CD4-positive, alpha-beta T cell (primary cell): ENCODE measurements around the gene NKAIN2. TPM values are rescaled to one million over a fixed set of nuclear protein-coding genes. Genes with fewer than 3 reads are reported as not detected.

Experiments used
- ATAC-seq: fragments of 200-7000 bp; cut with Tn5 transposase; one replicate; pipeline ENCODE4 v1.10.0; 2022; ENCODE audit warnings: mild to moderate bottlenecking; ENCODE audit not compliant: poor library complexity
- CTCF ChIA-PET: fragments of 350-600 bp; sonication (Branson Sonifier 250); formaldehyde crosslinking; loops from one replicate; lab custom pipeline; 2021; ENCODE audit warnings: antibody characterized with exemption, inconsistent platforms; lab: Charles Lee
- POLR2A ChIA-PET: fragments of 350-600 bp; sonication (Branson Sonifier 250); formaldehyde crosslinking; loops from one replicate; lab custom pipeline; 2021; ENCODE audit warnings: antibody characterized with exemption, inconsistent platforms; lab: Charles Lee
- DNase-seq, 14 experiments: peaks; one replicate each; pipeline ENCODE4 v3.0.0-alpha.2; 2013 to 2020; ENCODE audit warnings: mixed read lengths in 2 of 14
- H3K27ac ChIP-seq, 2 donors: one replicate each; pipeline versions ENCODE4 v1.5.1 to v1.7.0; 2013; ENCODE audit warnings: low read length in 2 of 2, low read depth in 1 of 2, mild to moderate bottlenecking in 1 of 2
- H3K27me3 ChIP-seq, 2 experiments: 1 replicate in 1 of 2; 2 replicates in 1 of 2; pipeline versions ENCODE4 v1.6.1 to v1.7.0; 2013; ENCODE audit warnings: low read length in 2 of 2, control low read depth in 1 of 2, mild to moderate bottlenecking in 1 of 2, moderate library complexity in 1 of 2; ENCODE audit not compliant: insufficient read depth in 2 of 2, control insufficient read depth in 1 of 2
- H3K36me3 ChIP-seq: one replicate; pipeline ENCODE4 v1.6.1; 2013; ENCODE audit warnings: low read length, control low read depth; ENCODE audit not compliant: insufficient read depth
- H3K4me1 ChIP-seq: one replicate; pipeline ENCODE4 v1.6.1; 2013; ENCODE audit warnings: low read length, control low read depth; ENCODE audit not compliant: insufficient read depth
- H3K4me3 ChIP-seq: one replicate; pipeline ENCODE4 v1.5.1; 2013; ENCODE audit warnings: mild to moderate bottlenecking, low read length, moderate library complexity
- H3K9me3 ChIP-seq, 2 experiments: 1 replicate in 1 of 2; 2 replicates in 1 of 2; pipeline versions ENCODE4 v1.6.1 to v1.7.0; 2013; ENCODE audit warnings: low read length in 2 of 2, mild to moderate bottlenecking in 2 of 2, control low read depth in 1 of 2, moderate library complexity in 1 of 2; ENCODE audit not compliant: control insufficient read depth in 1 of 2, insufficient read depth in 1 of 2
- H3K27ac Mint-ChIP-seq: one replicate; pipeline ENCODE4 v1.8.0; 2020; ENCODE audit warnings: mixed read lengths
- H3K27me3 Mint-ChIP-seq: one replicate; pipeline ENCODE4 v1.8.0; 2021; ENCODE audit warnings: mixed read lengths
- H3K36me3 Mint-ChIP-seq: one replicate; pipeline ENCODE4 v1.8.0; 2021; ENCODE audit warnings: low read depth, mixed read lengths
- H3K4me1 Mint-ChIP-seq: one replicate; pipeline ENCODE4 v1.8.0; 2021; ENCODE audit warnings: low read depth, mixed read lengths
- H3K4me3 Mint-ChIP-seq: one replicate; pipeline ENCODE4 v1.8.0; 2020; ENCODE audit warnings: mild to moderate bottlenecking, mixed read lengths
- H3K9me3 Mint-ChIP-seq: one replicate; pipeline ENCODE4 v1.8.0; 2020; ENCODE audit warnings: mixed read lengths
- intact Hi-C, 2 experiments: fragments of 100-400 bp; cut with DNase I in 1 of 2; cut with micrococcal nuclease in 1 of 2; formaldehyde crosslinking; loops; one replicate each; pipeline versions ENCODE4 v1.15.1 to v1.9.0; 2023 to 2025; cut with DNase I, micrococcal nuclease
- total RNA-seq, 174 experiments: library from RNA in 2 of 174; stranded (reverse) in 2 of 174; gene quantifications; one replicate each; pipeline ENCODE4 v1.2.3 and lab custom pipeline; 2021 to 2026
- TF ChIP-seq, protein P1 (sequence below): fragments of 200-600 bp; IDR thresholded peaks from one replicate; pipeline ENCODE4 v1.8.0; 2022; ENCODE audit warnings: antibody characterized with exemption, mild to moderate bottlenecking

The NKAIN2 gene
- total RNA-seq, 2 experiments from 2014 or later: not detected

DNA sequence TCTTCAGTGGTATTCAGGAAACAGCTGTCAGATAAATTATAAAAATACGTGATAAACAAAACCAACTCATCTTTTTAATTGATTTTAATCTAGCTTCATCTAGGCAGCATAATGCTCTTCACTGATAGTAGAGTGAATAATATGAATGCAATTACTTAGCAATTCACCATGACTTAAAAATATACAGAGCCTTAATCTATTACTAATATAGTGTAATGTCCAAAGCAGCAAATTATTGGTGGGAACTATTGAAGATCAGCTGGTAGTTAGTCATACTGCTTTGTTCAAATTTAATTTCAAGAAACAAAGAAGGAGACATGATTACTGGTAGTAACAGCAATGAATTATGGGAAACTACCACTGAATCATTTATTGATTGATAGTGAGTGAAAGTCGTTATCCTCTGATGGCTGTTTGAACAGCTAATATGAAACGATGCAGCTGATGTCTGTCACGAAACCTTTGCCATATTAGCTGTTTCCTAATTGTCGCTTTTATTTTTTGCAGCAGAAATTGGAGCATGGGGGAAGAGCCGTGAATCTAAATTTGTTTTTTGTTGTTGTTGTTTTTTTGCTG is 99.2 kb downstream of the NKAIN2 start:
- intact Hi-C loops: no loop called here
- H3K9me3 ChIP-seq: peaks cover 0 to 4% of the 10 kb centered on the region in 2 experiments
- Mint-ChIP-seq H3K27me3 (no peaks in the 10 kb centered on the region), H3K36me3 (no peaks in the 10 kb centered on the region), H3K27ac (no peak overlapping the region), H3K9me3 (no peaks in the 10 kb centered on the region), H3K4me3 (no peak overlapping the region), H3K4me1 (no peaks in the 10 kb centered on the region)
- CTCF ChIA-PET: no interaction called here
- H3K27me3 ChIP-seq: no peaks in the 10 kb centered on the region
- POLR2A ChIA-PET: no interaction called here
- TF ChIP-seq, protein P1, sequence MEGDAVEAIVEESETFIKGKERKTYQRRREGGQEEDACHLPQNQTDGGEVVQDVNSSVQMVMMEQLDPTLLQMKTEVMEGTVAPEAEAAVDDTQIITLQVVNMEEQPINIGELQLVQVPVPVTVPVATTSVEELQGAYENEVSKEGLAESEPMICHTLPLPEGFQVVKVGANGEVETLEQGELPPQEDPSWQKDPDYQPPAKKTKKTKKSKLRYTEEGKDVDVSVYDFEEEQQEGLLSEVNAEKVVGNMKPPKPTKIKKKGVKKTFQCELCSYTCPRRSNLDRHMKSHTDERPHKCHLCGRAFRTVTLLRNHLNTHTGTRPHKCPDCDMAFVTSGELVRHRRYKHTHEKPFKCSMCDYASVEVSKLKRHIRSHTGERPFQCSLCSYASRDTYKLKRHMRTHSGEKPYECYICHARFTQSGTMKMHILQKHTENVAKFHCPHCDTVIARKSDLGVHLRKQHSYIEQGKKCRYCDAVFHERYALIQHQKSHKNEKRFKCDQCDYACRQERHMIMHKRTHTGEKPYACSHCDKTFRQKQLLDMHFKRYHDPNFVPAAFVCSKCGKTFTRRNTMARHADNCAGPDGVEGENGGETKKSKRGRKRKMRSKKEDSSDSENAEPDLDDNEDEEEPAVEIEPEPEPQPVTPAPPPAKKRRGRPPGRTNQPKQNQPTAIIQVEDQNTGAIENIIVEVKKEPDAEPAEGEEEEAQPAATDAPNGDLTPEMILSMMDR: no peak
- no peaks in the 10 kb centered on the region for H3K36me3 ChIP-seq
- no peak overlapping the region for H3K4me3 ChIP-seq
- ATAC-seq (no peak), DNase-seq (no peak)
- no peak overlapping the region for H3K27ac ChIP-seq
- no peaks in the 10 kb centered on the region for H3K4me1 ChIP-seq

DNA sequence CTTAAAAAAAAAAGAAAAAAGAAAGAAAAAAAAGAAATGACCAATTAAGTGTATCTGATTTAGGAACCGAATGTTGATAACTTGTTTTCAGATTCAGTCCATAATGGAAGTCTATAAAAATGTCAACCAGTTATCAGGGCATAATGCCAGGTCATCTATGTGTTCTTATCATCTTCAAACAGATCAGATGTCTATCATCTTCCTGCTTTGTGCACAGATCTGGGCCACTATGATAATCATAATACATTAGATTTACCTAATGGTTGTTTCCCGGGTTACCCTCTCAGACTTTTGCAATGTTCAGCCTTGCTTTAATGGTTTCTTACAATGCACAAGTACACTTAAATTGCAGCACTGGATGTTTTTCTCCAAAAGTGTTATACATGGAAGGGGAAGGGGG is 100.6 kb downstream of the NKAIN2 start:
- H3K4me3 Mint-ChIP-seq: no peak overlapping the region
- Histone ChIP-seq H3K4me1 (no peaks in the 10 kb centered on the region), H3K27ac (no peak overlapping the region), H3K9me3 (peaks cover 0 to 4% of the 10 kb centered on the region in 2 experiments), H3K36me3 (no peaks in the 10 kb centered on the region), H3K4me3 (no peak overlapping the region), H3K27me3 (no peaks in the 10 kb centered on the region)
- no peaks in the 10 kb centered on the region for H3K4me1 Mint-ChIP-seq
- no peaks in the 10 kb centered on the region for H3K36me3 Mint-ChIP-seq
- TF ChIP-seq, protein P1: no peak
- ChIA-PET CTCF (no interaction called here), POLR2A (no interaction called here)
- intact Hi-C loops: no loop called here
- H3K9me3 Mint-ChIP-seq: no peaks in the 10 kb centered on the region
- DNase-seq (no peak), ATAC-seq (no peak)
- no peak overlapping the region for H3K27ac Mint-ChIP-seq
- no peaks in the 10 kb centered on the region for H3K27me3 Mint-ChIP-seq

DNA sequence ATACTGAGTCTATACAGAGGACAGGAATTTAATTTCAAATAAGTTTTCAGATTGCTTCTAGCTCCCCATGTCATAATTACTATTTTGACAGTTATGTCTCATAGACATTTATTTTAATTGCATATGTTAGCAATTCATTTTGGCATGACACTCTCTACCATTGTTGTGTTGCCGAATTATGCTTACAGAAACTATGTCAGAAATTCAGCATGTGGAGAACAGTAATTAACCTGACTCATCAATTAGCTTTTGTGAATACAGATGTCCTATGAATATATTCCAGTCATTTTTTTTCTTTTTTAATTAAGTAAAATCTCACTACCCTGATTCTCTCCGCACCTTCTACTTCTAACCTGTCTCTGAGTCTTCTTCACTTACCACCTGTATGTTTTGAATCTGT is 105.1 kb downstream of the NKAIN2 start:
- Mint-ChIP-seq H3K27ac (no peak overlapping the region), H3K9me3 (no peaks in the 10 kb centered on the region), H3K36me3 (no peaks in the 10 kb centered on the region), H3K4me3 (no peak overlapping the region), H3K4me1 (no peaks in the 10 kb centered on the region), H3K27me3 (no peaks in the 10 kb centered on the region)
- Histone ChIP-seq H3K27ac (no peak overlapping the region), H3K4me3 (no peak overlapping the region), H3K4me1 (no peaks in the 10 kb centered on the region), H3K9me3 (peaks cover 0 to 2% of the 10 kb centered on the region in 2 experiments), H3K27me3 (no peaks in the 10 kb centered on the region), H3K36me3 (no peaks in the 10 kb centered on the region)
- ChIA-PET CTCF (no interaction called here), POLR2A (no interaction called here)
- intact Hi-C loops: no loop called here
- TF ChIP-seq, protein P1: no peak
- DNase-seq (no peak), ATAC-seq (no peak)
